SJSA1 (cell line): ENCODE measurements around the gene LYZL4. TPM values are rescaled to one million over a fixed set of nuclear protein-coding genes. Genes with fewer than 3 reads are reported as not detected.

Source experiments
- DNase-seq, 2 experiments: peaks; one replicate each; pipeline ENCODE4 v3.0.0-alpha.2; 2015 to 2020; ENCODE audit warnings: low spot score in 2 of 2, low read depth in 1 of 2
- H3K27ac ChIP-seq: fragments of 250-450 bp; sonication (Bioruptor Pico); 2 replicates; pipeline ENCODE4 v1.5.1; 2020; ENCODE audit warnings: mild to moderate bottlenecking, moderate library complexity
- H3K27me3 ChIP-seq: fragments of 250-450 bp; sonication (Bioruptor Pico); replicated peaks from 2 replicates; pipeline ENCODE4 v1.5.1; 2020; ENCODE audit warnings: mild to moderate bottlenecking, moderate library complexity
- H3K36me3 ChIP-seq: fragments of 250-450 bp; sonication (Bioruptor Pico); 2 replicates; pipeline ENCODE4 v1.5.1; 2020; ENCODE audit warnings: mild to moderate bottlenecking
- H3K4me1 ChIP-seq: fragments of 250-450 bp; sonication (Bioruptor Pico); replicated peaks from 2 replicates; pipeline ENCODE4 v1.6.1; 2021; ENCODE audit warnings: mild to moderate bottlenecking
- H3K4me3 ChIP-seq: fragments of 250-450 bp; sonication (Bioruptor Pico); 2 replicates; pipeline ENCODE4 v1.5.1; 2020; ENCODE audit warnings: mild to moderate bottlenecking
- H3K9me3 ChIP-seq: fragments of 250-450 bp; sonication (Bioruptor Pico); replicated peaks from 2 replicates; pipeline ENCODE4 v1.5.1; 2020; ENCODE audit warnings: mild to moderate bottlenecking
- total RNA-seq: library from RNA; depleted of rRNA; stranded (reverse); fragments of >200 nt; shearing (Covaris generic); gene quantifications from 2 replicates; pipeline ENCODE4 v1.2.3, GENCODE V29; 2014

Gene LYZL4
- total RNA-seq, 1 experiment from 2014 or later = not detected

- Histone ChIP-seq H3K4me1 (no peaks in the 10 kb centered on the region), H3K27ac (no peak overlapping the region), H3K9me3 (no peaks in the 10 kb centered on the region), H3K27me3 (no peaks in the 10 kb centered on the region), H3K36me3 (no peaks in the 10 kb centered on the region), H3K4me3 (no peak overlapping the region)
- DNase-seq = no peak
Observed at GRCh38 chr3:42411429-42411828, 1.0 kb upstream of the LYZL4 start.

GRCh38 chr3:42408156-42408555, 2.3 kb downstream of the LYZL4 start:
- Histone ChIP-seq H3K4me1 (no peaks in the 10 kb centered on the region), H3K27ac (no peak overlapping the region), H3K9me3 (no peaks in the 10 kb centered on the region), H3K36me3 (no peaks in the 10 kb centered on the region), H3K27me3 (no peaks in the 10 kb centered on the region), H3K4me3 (no peak overlapping the region)
- DNase-seq = no peak

- Histone ChIP-seq H3K27ac (no peak overlapping the region), H3K9me3 (no peaks in the 10 kb centered on the region), H3K4me3 (no peak overlapping the region), H3K27me3 (no peaks in the 10 kb centered on the region), H3K36me3 (no peaks in the 10 kb centered on the region), H3K4me1 (no peaks in the 10 kb centered on the region)
- DNase-seq = no peak
Observed at GRCh38 chr3:42406727-42407450, 3.5 kb downstream of the LYZL4 start.

- Histone ChIP-seq H3K27ac (no peak overlapping the region), H3K4me3 (no peak overlapping the region), H3K36me3 (no peaks in the 10 kb centered on the region), H3K27me3 (no peaks in the 10 kb centered on the region), H3K9me3 (no peaks in the 10 kb centered on the region), H3K4me1 (no peaks in the 10 kb centered on the region)
- DNase-seq = no peak
Observed at GRCh38 chr3:42405857-42406256, 4.6 kb downstream of the LYZL4 start.

GRCh38 chr3:42403737-42404136, 6.7 kb downstream of the LYZL4 start:
- H3K4me1 ChIP-seq = no peaks in the 10 kb centered on the region
- H3K27ac ChIP-seq = no peak overlapping the region
- no peak overlapping the region for H3K4me3 ChIP-seq
- H3K36me3 ChIP-seq = no peaks in the 10 kb centered on the region
- H3K27me3 ChIP-seq = no peaks in the 10 kb centered on the region
- no peaks in the 10 kb centered on the region for H3K9me3 ChIP-seq
- no peak for DNase-seq

- H3K36me3 ChIP-seq = no peaks in the 10 kb centered on the region
- H3K27me3 ChIP-seq = no peaks in the 10 kb centered on the region
- DNase-seq = no peak
- H3K4me3 ChIP-seq = no peak overlapping the region
- no peak overlapping the region for H3K27ac ChIP-seq
- H3K4me1 ChIP-seq = no peaks in the 10 kb centered on the region
- H3K9me3 ChIP-seq = no peaks in the 10 kb centered on the region
Observed at GRCh38 chr3:42402394-42403096, 7.9 kb downstream of the LYZL4 start.

- no peak overlapping the region for H3K27ac ChIP-seq
- H3K36me3 ChIP-seq = no peaks in the 10 kb centered on the region
- H3K4me1 ChIP-seq = no peaks in the 10 kb centered on the region
- no peaks in the 10 kb centered on the region for H3K27me3 ChIP-seq
- H3K9me3 ChIP-seq = no peaks in the 10 kb centered on the region
- no peak overlapping the region for H3K4me3 ChIP-seq
- no peak for DNase-seq
Observed at GRCh38 chr3:42398080-42398479, 12.3 kb downstream of the LYZL4 start.

- H3K27ac ChIP-seq = no peak overlapping the region
- H3K9me3 ChIP-seq = no peaks in the 10 kb centered on the region
- H3K4me1 ChIP-seq = no peaks in the 10 kb centered on the region
- DNase-seq = no peak
- no peak overlapping the region for H3K4me3 ChIP-seq
- H3K27me3 ChIP-seq = no peaks in the 10 kb centered on the region
- H3K36me3 ChIP-seq = no peaks in the 10 kb centered on the region
Observed at GRCh38 chr3:42397644-42398043, 12.8 kb downstream of the LYZL4 start.

GRCh38 chr3:42394579-42395288, 15.7 kb downstream of the LYZL4 start:
- no peaks in the 10 kb centered on the region for H3K4me1 ChIP-seq
- no peaks in the 10 kb centered on the region for H3K36me3 ChIP-seq
- H3K4me3 ChIP-seq = no peak overlapping the region
- H3K27ac ChIP-seq = no peak overlapping the region
- no peaks in the 10 kb centered on the region for H3K9me3 ChIP-seq
- H3K27me3 ChIP-seq = no peaks in the 10 kb centered on the region
- DNase-seq = no peak

- Histone ChIP-seq H3K9me3 (no peaks in the 10 kb centered on the region), H3K27ac (no peak overlapping the region), H3K36me3 (no peaks in the 10 kb centered on the region), H3K4me3 (no peak overlapping the region), H3K4me1 (no peaks in the 10 kb centered on the region), H3K27me3 (no peaks in the 10 kb centered on the region)
- no peak for DNase-seq
Observed at GRCh38 chr3:42387802-42388651, 22.4 kb downstream of the LYZL4 start.

GRCh38 chr3:42381551-42382082, 28.8 kb downstream of the LYZL4 start:
- no peaks in the 10 kb centered on the region for H3K27me3 ChIP-seq
- DNase-seq = no peak
- no peak overlapping the region for H3K4me3 ChIP-seq
- no peaks in the 10 kb centered on the region for H3K36me3 ChIP-seq
- H3K9me3 ChIP-seq = no peaks in the 10 kb centered on the region
- H3K4me1 ChIP-seq = no peaks in the 10 kb centered on the region
- no peak overlapping the region for H3K27ac ChIP-seq

GRCh38 chr3:42377681-42378080, 32.7 kb downstream of the LYZL4 start:
- H3K4me1 ChIP-seq = no peaks in the 10 kb centered on the region
- no peaks in the 10 kb centered on the region for H3K9me3 ChIP-seq
- H3K27me3 ChIP-seq = no peaks in the 10 kb centered on the region
- no peak overlapping the region for H3K4me3 ChIP-seq
- no peaks in the 10 kb centered on the region for H3K36me3 ChIP-seq
- DNase-seq = no peak
- H3K27ac ChIP-seq = no peak overlapping the region

GRCh38 chr3:42376344-42376798, 34.0 kb downstream of the LYZL4 start:
- no peaks in the 10 kb centered on the region for H3K9me3 ChIP-seq
- no peak overlapping the region for H3K27ac ChIP-seq
- H3K4me1 ChIP-seq = no peaks in the 10 kb centered on the region
- no peaks in the 10 kb centered on the region for H3K36me3 ChIP-seq
- no peaks in the 10 kb centered on the region for H3K27me3 ChIP-seq
- DNase-seq = peak in 1 of 2 experiments; percentile 2
- no peak overlapping the region for H3K4me3 ChIP-seq
